ENCODE results near the gene DIMT1.
A peak's percentile ranks its signal among the peaks of the same experiment; 100 is the strongest.

Gene DIMT1

DNA sequence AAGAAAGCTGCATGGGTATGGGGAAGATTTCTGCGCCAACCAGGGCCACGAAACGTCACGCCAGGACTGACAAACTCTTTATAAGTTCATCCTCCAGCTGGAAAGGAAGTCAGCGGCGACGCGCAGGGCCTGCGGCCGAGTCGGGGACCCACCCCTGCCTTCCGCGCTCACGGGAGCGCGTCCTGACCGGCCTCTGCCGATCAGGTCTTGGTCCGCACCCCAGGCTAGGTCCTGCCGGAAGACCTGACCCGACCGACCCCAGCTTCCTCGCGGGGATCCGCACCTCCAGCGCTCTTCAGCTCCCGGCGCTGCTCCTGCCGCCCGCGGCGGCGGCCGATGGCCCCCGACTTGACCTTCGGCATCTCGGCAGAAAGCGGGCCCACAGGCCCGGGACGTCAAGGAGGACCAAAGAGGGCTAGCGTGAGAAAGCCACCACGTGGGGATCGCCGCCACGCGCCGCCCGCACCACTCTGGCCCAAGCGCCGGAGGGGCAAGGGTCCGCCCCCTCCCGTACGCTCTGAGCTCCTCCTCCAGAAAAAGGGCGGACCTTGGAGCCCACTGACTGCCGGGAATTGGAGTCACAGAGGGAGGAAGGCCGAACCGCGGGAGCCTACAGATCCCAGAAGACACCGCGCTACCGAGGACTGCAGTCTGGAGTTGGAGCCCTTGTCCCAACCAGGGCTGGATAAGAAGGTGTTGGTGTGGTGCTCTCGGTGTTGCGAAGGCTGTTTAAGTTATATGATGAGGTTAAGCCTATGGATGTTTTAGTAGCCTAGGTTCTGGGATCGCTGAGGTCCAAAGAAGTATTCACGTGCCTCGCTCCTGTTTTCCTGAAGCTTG lies at the start of gene DIMT1:
TSS of gene DIMT1 (minus strand) at position 495 of the 840 bp plus-strand sequence. CDS start at position 362, 133 bp downstream.
- DNase-seq (ENCODE audit: low spot score) = peak; percentile 93

DNA sequence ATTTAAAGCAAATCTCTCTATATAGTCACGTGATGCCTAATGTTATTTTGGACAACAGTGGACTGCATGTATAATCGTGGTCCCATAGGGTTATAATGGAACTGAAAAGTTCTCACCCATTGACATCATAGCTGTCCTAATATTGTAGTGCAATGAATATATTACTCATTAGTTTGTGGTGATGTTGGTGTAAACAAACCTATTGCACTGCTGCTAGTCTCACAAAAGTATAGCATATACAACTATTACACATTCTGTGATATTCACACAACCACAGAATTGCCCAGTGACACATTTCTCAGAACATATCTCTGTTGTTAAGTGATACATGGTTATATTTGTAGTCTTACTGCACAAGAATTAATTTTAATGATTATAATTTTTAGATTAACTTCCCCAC lies 46.6 kb upstream of the DIMT1 start:
- no peak for DNase-seq (ENCODE audit: low spot score)

DNA sequence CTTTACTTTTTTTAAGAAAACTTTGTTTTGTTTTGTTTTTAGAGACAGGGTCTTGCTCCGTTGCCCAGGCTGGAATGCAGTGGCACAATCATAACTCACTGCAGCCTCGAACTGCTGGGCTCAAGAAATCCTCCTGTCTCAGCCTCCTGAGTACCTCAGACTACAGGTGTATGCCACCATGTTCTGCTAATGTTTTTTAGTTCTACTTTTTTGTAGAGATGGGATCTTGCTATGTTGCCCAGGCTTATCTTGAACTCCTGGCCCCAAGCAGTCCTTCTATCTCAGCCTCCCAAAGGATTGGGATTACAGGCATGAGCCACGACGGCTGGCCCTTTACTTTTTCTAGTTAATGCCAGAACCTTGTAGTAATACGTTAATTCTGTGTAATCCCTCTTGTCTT lies 44.8 kb upstream of the DIMT1 start:
- no peak for DNase-seq (ENCODE audit: low spot score)

DNA sequence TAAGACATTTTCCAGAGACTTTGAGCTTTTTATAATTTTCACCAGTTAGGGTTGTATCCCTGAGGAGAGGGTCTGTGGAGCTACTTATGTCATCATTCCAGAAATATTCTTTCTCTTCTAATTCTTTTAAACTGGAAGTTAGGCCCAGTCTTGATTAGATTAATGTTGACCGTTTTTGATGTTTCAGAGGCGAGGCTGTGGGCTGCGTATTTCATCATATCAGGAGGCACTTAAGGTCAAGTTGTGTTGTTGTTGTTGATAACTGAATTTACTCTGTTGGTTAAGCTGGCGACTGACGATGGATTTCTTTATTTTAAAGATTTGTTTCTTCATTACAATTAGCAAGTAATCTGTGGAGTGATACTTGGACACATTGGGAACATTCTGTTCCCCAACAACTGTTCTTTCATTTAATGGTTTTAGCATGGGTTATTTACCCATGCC lies 28.9 kb upstream of the DIMT1 start:
- DNase-seq (ENCODE audit: low spot score) = no peak

DNA sequence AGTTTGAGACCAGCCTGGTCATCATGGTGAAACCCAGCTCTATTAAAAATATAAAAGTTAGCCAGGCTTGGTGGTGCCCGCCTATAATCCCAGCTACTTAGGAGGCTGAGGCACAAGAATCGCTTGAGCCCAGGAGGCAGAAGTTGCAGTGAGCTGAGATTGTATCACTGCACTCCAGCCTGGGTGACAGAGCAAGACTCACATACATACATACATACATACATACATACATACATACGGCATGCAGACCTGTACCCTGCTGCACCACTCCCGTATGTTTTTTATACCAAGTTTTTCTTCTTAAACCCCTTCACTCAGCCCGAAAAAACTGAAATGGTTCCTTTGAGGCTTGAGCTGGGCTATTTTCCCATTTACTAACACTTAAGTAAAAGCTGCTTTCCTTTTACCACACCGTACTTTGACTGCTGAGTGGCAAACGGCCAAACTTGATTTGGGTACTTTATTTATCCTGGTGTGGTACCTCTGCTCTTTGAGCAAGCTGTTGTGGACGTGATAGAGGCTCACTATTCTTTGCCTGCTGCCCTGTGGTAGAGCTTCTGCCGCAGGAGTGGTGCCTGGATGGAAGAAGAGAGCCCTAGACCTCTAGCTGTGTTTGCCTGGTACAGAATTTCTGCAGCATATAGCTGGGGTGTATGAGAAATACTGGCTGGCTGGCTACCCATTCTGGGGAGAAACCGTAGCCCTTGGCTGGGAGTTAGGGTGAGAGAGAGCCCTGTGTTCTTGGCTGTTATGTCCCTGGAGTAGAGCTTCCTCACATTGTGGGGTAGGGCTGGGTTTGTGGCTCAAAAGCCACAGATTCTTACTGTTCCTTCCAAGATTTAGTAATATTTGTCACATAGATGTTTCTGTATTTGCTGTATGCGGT lies 28.3 kb upstream of the DIMT1 start:
- peak; percentile 5 for DNase-seq (ENCODE audit: low spot score)

DNA sequence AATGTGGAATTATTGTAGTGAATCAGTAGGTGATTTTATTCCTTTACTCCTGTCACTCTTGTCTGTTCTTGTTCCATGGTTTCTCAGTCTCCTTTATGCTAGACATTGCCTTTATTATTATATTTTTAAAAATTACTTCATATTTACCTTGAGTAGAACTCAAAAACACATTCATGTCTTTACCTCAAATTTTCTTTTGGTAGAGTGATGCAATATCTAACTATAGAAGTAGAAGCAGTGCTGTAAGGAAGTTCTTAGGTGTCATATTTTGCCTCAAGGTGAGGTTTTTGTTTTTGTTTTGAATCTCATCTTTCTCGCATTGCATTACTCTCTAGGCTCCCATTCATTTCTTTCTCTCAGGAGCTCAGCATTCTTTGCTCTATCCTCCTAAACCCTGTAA lies 21.1 kb upstream of the DIMT1 start:
- no peak for DNase-seq (ENCODE audit: low spot score)

DNA sequence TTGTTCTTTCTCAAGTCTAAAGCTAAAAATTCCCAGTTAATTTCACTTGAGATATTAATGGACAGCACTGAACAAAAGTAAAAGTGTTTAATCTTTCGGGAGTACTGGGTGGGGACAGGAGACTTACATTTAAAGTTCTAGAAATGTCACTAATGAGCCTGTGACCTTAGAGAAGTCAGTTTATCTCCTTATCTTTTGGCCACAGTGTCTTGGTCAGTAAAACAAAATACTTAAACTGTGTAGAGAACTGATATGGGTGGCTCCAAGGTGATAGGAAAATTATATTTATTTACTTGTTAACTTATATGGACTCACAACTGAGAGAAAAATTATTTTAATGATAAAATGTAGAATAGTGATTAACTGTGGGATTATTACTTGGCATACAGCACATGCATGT lies 17.7 kb upstream of the DIMT1 start:
- no peak for DNase-seq (ENCODE audit: low spot score)

DNA sequence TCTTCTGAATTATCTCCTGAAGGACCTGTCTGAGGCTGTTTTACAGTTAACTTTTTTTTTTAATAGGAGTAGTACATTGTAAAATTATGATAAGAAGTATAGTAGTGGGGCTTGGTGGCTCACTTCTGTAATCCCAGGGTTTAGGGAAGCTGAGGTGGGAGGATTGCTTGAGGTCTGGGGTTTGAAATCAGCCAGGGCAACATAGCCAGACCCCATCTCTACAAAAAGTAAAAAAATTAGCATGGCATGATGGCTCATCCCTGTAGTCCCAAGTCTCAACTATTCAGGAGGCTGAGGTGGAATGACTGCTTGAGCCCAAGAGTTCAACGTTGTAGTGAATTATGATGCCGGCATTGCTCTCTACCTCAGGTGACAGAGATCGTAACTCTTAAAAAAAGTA lies 15.9 kb upstream of the DIMT1 start:
- no peak for DNase-seq (ENCODE audit: low spot score)

DNA sequence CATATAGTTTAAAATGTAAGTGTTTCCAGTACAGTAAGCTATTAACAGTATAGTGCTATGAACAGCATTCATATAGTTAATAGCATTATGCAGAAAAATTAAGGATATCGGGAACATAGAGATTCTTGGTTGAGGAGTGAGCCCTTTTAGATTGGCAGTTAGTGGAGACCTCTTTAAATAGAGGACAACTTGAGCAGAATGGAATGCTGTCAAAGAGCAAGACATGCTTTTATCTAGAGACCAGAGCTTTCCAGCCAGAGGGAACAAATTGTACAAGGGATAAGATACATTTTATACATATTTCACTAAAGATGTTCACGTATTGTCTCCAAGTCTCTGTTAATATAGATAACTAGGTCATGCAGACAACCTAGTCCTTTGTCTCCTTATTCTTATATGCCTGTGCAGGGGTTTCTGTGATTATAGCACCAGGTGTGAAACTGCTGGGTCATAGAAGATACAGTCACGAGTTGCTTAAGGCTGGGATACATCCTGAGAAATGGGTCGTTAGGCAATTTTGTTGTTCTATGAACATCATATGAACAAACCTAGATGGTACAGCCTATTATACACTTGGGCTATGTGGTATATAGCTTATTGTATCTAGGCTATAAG lies 14.9 kb upstream of the DIMT1 start:
- DNase-seq (ENCODE audit: low spot score) = no peak

DNA sequence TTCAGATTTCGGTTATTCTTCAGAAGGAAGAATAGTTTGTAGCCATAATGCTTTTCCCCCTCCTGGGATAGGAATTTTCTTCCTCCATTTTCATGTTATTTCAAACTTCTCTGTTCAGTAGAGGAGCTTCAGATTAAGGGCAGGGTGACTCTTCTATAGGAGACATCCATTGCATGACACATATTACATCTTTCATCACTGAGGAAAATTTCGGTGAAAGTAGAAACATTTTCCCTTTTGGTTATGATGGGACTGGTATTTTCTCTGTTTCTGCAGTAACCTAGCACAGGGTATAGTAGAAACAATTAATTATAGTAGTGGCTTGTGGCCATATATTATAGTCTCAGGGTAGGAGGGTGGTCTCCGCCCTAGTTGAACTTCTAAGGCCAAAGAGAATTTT lies 10.0 kb upstream of the DIMT1 start:
- no peak for DNase-seq (ENCODE audit: low spot score)

DNA sequence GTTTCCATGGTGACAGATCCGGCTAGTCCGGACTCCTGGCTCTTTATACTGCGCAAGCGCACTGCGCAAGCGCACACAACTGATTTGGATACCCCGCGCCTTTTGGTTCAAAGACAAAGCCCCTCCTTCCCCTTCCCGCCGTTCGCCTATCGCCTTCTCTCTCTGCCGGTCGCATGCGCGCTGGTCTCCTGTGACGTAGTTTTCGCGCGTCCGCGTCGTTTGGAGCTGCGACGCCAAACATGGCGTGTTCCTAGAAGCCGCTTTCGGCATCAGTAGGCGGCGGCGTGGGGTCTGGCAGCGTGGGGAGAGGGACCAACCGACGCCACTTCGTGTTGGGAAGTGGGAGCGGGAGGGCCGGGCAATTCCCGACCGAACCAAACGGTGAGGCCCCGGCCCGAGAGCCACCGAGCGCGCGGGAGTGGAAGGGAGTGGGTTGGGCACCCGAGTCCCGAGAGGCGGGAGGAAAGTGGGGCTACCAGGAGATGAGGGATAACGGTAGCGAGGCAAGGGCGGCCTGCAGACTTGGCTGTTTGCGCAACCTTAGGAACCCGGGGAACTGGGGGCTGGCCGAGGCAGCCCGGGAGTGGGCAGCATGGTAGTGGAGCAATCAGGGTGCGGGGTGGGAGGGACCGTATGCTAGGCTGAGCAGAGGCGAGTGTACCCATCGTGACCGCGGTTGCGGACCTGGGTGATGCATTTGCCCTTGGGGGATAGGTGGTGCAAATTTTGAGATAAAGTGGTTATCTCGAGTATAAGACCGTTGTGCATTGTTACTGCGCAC lies 9.0 kb upstream of the DIMT1 start, which contains the start of gene IPO11:
TSS of gene IPO11 (plus strand) at position 215 of the 781 bp plus-strand sequence. CDS start 24,517 bp downstream, outside the sequence.
- DNase-seq (ENCODE audit: low spot score) = peak; percentile 96

DNA sequence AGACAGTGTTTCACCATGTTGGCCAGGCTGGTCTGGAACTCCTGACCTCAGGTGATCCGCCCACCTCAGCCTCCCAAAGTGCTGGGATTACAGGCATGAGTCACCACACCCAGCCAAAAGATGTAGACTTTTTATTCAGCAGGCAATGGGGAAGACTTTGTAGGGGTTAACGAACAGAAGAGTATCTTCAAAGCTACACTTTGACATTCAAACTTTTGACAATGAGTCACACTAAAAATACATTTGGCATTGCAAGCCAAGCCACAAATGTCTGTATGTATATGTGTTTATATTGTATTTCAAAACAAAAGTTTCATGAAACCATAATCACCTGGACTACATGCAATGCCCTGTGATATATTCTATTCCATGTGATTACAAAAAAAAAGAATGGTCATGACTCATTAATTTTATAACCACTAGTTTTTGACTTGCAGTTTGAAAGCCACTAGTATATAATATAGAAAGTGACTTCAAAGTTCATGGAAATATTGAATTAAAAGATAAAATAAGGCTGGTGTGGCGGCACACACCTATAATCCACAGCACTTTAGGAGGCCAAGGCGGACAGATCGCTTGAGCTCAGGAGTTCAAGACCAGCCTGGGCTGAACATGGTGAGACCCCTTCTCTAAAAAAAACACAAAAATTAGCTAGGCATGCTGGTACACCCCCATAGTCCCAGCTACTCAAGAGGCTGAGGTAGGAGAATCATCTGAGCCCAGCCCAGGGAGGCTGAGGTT lies 8.3 kb downstream of the DIMT1 start:
- no peak for DNase-seq (ENCODE audit: low spot score)

DNA sequence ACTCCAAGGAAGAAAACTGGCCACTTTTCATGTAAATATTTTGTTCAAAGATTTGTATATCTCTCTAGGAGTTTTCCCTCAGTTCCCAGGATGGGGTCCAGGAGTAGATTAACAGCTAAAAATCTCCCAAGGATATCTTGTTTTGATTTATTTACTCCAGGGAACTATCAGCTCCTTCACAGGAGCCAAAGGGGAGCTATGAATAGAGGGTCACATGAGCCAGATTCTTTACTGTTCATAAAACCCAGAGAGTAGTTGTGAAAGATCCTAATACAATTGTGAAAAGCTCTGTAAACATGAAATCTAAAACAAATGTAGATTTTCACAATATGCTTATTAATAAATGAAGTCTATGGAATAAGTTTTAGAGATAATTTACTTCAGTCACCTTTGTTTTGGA lies 16.9 kb downstream of the DIMT1 start:
- DNase-seq (ENCODE audit: low spot score) = no peak

DNA sequence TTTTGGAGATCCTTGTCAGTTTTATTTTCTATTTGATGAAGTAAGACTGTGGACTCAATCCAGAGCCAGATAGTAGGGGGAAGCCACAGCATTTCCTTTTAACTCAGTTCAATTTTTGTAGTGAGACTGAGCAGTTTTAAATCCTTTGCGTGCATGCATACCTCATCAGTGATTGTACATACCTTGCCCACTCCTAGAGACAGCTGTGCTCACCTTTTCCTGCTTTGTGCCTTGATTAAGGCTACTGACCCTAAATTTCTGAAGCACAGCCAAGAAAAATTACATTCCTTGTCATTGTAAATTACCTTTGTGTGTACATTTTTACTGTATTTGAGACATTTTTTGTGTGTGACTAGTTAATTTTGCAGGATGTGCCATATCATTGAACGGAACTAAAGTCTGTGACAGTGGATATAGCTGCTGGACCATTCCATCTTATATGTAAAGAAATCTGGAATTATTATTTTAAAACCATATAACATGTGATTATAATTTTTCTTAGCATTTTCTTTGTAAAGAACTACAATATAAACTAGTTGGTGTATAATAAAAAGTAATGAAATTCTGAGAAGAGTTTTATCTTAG lies 17.8 kb downstream of the DIMT1 start:
- no peak for DNase-seq (ENCODE audit: low spot score)

DNA sequence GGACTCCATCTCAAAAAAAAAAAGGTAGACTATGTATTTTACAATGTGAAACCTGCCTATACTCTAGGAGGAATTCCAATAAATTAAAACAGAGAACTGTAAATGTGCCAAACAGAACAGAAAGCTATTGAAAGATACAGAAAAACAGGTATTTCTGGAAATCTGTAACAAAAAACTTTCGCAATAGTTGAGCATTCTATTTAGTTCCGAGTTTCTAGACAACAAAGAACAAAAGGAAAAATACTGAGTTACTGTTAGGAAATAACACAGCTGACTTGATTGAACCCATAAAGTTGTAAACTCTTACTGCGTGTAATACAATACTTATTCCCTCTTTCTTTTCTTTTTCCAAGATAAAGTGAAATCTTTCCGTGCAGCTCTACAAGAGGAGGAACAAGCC lies 18.6 kb downstream of the DIMT1 start:
- DNase-seq (ENCODE audit: low spot score) = no peak

DNA sequence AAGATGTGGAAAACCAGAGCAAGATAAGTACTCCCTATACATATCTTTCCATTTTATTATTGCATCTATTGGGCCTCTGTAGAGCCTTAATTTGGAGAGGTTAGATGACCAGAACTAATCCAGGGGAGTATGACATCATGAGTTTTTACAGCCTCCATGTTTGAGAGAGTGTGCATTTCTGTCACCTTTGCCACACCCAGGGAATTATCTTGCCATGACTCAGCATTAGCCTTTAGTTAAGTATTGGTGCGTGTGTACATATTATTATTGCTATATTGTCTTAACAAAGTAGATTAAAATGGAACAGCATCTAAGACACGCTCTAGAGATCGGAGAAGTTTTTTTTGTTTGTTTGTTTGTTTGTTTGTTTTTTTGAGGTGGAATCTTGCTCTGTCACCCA lies 27.6 kb downstream of the DIMT1 start:
- DNase-seq (ENCODE audit: low spot score) = no peak

DNA sequence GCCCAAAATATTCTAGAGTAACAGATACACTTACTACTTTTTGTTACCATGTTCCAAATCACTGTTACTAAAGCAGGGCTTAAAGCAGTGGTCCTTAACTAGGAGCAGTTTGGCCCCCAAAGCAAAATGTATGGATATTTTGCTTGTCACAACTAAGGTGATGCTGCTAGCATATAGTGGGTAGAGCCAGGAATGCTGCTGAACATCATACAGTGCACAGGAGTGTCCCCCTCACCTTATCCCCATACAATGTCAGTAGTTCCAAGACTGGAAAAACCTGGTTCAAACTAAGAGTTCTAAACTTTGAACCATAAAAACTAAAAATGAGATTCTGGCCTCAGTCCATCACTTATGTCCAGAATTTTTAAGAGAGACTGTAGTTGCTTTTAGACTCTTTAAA lies 28.1 kb downstream of the DIMT1 start:
- no peak for DNase-seq (ENCODE audit: low spot score)

DNA sequence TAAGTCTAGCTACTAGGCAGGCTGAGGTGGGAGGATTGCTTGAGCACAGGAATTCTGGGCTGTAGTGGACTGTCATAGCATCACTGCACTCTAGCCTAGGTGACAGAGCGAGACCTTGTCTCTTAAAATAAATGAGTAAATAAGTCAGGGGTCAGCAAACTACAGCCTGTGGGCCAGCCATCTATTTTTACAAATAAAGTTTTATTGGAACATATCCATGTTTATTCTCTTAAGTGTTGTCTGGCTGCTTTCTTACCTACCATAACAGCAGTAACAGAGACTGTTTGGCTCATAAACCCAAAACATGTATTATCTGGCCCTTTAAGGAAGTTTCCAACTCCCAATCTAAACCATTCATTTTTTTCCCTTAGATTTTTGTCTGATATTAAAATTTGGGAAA lies 29.6 kb downstream of the DIMT1 start:
- no peak for DNase-seq (ENCODE audit: low spot score)

DNA sequence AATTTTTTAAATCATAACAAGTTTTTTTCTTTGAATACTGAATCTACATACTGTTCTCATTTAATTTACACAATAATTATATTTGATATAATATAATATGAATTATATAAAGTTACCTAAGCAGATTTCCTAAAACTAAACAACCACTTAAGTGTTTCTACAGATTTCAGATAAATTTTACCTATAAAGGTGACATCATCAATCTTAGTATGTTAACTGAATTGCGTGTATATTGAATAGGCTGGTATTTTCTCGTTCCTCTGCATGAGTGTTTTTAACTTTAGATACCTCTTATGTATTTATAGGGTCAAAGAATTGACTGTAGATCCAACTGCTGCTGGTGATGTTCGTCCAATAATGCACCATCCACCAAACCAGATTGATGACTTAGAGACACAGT lies 30.3 kb downstream of the DIMT1 start:
- no peak for DNase-seq (ENCODE audit: low spot score)

DNA sequence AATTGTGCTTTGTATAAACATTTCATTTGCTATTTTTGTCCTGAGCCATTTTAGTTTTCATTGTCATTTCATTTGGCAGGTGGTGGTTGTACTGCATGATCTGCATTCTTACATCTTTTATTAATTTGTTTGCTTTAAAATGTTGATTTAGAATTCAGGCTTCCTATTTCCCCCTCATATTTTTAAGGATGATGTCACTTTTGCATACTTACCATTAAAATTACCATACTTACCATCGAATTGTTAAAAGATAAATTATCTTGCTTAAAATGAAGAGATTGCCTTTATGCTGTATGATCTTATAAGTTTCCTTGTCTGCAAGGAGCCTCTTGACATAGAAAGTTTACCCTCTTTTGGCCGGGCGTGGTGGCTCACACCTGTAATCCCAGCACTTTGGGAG lies 31.1 kb downstream of the DIMT1 start:
- DNase-seq (ENCODE audit: low spot score) = no peak

DNA sequence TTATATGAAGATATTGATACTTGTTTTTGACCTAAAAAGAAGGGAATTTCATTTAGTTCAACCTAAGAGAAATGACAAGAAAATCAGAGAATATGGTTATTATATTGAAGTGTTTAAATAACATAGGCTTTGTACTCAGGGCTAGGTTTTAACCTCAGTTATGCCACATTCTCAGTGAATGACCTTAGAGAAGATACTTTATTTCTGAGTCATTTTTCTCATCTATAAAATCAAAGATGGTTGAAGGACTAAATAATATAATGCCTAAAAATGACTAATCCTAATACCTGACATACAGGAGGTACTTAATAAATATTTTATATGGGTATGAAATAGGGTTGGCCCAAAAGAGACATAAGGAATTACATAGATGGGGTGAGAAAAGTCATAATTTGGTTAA lies 32.3 kb downstream of the DIMT1 start:
- no peak for DNase-seq (ENCODE audit: low spot score)

All from hepatic stellate cell (primary cell).